GM12892 (cell line): Measurements from ENCODE around the gene R3HDM1.
"Not testable (repeated sequence)": the region's sequence is repeated elsewhere in the genome, so short reads cannot be mapped to it uniquely, and the experiment has no call there.

ENCODE experiments used
- POLR2A ChIP-seq: IDR thresholded peaks from 2 replicates; pipeline ENCODE4 v1.6.1; 2011; ENCODE audit warnings: low read depth, low read length, control low read depth
- POLR2AphosphoS5 ChIP-seq: IDR thresholded peaks from 2 replicates; pipeline ENCODE4 v1.6.1; 2011; ENCODE audit warnings: low read depth, low read length, control low read depth
- TAF1 ChIP-seq: IDR thresholded peaks from 2 replicates; pipeline ENCODE4 v1.6.1; 2011; ENCODE audit warnings: low read depth, mild to moderate bottlenecking, control low read depth, low read length, borderline replicate concordance

- not testable (repeated sequence) for TF ChIP-seq POLR2AphosphoS5, POLR2A, TAF1
These were observed 32.7 kb upstream of the R3HDM1 start for GRCh38 chr2:135498588-135498987.
